ENCODE data around the gene EXOC4.
"Not testable (repeated sequence)": the region's sequence is repeated elsewhere in the genome, so short reads cannot be mapped to it uniquely, and the experiment has no call there.

Gene EXOC4

GRCh38 chr7:133611955-133612354 is 359.1 kb downstream of the EXOC4 start:
- DNase-seq (ENCODE audit: low read depth in 1 of 2, low spot score in 1 of 2) = no peak

DNA sequence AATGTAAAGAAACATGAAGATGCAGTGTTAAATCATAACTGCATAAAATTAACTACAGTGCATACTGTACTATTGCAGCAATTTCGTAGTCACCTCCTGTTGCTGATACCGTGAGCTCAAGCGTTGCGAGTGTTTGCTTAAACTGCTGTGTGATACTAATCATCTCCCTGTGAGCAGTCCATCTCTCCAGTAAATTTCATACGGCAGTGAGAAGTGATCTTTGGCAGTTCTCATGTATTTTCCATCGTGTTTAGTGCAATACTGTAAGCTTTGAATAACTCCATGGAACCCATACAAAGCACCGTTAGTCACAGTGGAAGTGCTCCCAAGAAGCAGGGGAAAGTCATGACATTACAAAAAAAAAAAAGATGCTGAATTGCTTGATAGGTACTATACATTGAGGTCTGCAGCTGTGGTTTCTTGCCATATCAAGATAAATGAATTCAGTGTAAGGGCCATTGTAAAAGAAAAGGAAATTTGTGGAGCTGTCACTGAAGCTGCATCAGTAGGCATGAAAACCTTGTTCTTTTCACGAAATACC is 360.4 kb downstream of the EXOC4 start:
- DNase-seq (ENCODE audit: low read depth in 1 of 2, low spot score in 1 of 2) = no peak

DNA sequence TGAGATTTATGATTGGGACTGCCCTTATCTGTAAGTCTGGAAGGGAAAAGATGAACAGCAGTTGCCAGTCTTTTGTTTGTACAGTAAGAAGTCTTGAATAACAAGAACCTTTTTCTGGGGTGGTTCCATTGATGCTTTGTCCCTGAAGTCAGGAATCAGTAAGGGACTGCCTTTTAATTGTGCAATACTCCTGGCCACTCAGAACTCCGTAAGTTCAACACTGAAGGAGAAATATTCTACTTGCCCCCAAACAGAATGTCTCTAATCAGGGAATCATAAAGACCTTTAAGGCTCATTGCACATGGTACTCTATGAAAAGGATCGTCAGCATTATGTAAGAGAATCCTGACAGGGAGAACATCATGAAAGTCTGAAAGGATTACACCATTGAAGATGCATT is 361.4 kb downstream of the EXOC4 start:
- no peak for DNase-seq (ENCODE audit: low read depth in 1 of 2, low spot score in 1 of 2)

DNA sequence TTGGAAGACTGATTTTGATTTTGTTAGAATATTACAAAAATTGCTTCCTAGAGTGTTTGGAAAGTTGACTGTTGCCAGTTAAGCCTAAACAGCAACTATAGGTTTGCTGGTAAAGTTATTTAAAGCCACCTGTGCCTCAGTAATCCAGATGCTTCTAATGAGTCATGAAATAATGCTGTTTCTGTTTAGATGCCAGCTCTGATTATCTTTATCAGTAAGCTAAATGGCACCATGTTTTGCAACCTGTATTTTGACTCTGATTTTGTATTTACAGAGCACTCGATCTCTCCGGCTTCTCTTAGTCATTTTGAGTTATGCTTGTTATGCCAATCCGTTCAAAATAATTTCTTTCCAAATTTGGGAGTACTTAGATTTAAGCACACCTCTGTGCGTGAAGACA is 366.1 kb downstream of the EXOC4 start:
- no peak for DNase-seq (ENCODE audit: low read depth in 1 of 2, low spot score in 1 of 2)

DNA sequence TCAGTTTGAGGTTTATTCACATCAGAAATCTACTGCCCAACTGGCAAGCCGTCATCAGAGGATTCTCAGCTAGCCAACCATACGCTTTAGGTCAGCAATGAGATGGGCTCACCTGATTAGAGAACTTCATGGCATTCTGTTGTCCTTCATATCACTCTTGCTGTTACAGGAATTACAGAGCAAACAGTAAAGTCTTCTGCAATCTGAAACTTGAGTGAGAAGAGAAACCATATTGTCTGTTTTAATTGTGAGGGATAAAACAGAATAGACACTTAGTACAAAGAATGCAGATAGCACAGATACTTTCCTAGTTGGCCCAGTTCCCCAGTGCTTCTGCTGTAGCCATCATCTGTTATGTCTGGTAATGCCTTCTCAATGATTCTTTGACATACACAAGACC is 366.6 kb downstream of the EXOC4 start:
- DNase-seq (ENCODE audit: low read depth in 1 of 2, low spot score in 1 of 2) = no peak

- DNase-seq (ENCODE audit: low read depth in 1 of 2, low spot score in 1 of 2) = no peak
Observed at GRCh38 chr7:133623721-133624120, 370.8 kb downstream of the EXOC4 start.

- no peak for DNase-seq (ENCODE audit: low read depth in 1 of 2, low spot score in 1 of 2)
Observed at GRCh38 chr7:133625046-133625445, 372.2 kb downstream of the EXOC4 start.

GRCh38 chr7:133629701-133630100 is 376.8 kb downstream of the EXOC4 start:
- no peak for DNase-seq (ENCODE audit: low read depth in 1 of 2, low spot score in 1 of 2)

DNA sequence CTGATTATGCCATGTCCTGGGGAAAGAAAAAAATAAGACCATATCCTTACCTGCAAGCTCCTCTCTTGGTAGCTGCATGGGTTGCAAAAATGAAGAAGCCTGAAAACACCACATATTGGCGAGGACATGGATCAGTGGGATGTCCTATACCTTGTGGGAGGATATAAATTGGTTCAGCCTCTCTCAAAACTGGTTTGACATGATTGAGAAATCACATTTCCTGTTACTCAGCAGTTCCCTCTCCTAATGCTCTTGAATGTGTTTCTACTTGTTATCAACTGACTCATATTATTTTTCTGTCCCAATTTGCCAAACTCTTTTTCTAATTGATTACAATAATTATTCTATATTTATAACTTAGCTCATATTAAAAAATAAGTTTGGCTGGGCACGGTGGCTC is 380.2 kb downstream of the EXOC4 start:
- no peak for DNase-seq (ENCODE audit: low read depth in 1 of 2, low spot score in 1 of 2)

DNA sequence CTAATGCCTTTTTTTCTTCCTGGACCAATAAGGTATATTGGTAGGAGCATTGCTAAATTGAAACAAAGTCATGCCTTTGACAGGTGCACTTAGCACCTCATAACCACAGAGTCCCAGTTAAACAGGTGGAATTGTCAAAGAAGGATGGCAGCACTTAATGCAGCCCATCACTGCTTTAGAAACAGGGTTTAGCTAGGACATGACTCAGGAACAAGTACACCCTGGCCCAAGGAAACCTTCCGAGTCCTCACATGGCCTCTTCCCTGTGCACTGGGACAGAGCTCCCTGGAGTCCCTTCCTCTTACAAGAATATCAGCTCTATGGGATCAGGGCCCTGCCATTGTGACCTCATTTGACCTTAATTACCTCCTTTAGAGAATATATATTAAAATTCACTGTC is 382.7 kb downstream of the EXOC4 start:
- no peak for DNase-seq (ENCODE audit: low read depth in 1 of 2, low spot score in 1 of 2)

DNA sequence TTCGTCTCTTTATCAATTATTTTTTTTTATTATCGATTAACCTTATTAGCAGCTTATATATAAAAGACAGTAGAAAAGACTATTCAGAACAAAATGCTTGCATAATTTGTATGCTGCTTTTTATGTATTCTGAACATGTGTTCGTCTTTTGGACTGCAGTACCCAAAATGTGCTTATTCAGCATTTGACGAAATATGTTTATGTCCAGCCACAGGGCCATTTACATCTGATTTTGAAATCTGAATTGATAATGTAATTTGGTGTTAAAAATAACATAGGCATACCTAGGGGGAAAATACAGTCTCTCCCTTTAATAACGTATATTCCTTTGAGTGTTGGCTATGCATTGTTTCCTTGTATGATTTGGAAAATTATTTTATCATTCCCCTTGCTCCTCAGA is 386.0 kb downstream of the EXOC4 start:
- no peak for DNase-seq (ENCODE audit: low read depth in 1 of 2, low spot score in 1 of 2)

DNA sequence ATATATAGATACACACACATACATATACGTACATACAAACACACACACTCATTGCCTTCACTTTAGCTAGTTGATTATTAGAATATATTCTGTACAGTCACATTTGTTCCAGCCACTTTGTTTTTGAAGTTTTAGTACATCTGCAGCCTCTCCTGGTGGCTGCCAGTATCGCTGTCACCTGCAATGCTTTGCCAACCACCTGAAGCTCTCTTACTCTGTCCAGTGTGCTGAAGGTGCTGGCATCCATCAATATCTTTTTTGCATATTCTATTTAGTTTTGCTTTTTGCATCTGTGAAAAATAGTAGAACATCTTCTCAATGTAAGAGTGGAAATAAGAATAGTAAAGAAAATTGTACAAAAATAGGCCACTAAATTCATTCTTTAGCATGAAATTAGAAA is 388.6 kb downstream of the EXOC4 start:
- no peak for DNase-seq (ENCODE audit: low read depth in 1 of 2, low spot score in 1 of 2)

DNA sequence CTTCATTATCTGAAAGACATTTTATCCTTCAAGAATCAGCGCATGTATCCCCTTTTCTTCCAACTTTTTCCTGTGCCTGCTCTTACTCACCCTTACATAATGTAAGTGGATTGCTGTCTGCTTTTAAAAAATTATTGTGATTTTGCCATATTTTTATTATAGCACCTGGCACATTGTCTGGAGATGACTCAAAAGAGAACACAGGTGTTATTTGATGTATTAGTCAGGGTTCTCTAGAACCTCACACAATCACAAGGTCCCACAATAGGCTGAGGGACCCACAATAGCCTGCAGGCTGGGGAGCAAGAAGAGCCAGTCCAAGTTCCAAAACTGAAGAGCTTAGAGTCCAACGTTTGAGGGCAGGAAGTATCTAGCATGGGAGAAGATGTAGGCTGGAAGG is 390.0 kb downstream of the EXOC4 start:
- DNase-seq (ENCODE audit: low read depth in 1 of 2, low spot score in 1 of 2) = no peak

- not testable (repeated sequence) for DNase-seq (ENCODE audit: low read depth in 1 of 2, low spot score in 1 of 2)
Observed at GRCh38 chr7:133643652-133644051, 390.8 kb downstream of the EXOC4 start.

DNA sequence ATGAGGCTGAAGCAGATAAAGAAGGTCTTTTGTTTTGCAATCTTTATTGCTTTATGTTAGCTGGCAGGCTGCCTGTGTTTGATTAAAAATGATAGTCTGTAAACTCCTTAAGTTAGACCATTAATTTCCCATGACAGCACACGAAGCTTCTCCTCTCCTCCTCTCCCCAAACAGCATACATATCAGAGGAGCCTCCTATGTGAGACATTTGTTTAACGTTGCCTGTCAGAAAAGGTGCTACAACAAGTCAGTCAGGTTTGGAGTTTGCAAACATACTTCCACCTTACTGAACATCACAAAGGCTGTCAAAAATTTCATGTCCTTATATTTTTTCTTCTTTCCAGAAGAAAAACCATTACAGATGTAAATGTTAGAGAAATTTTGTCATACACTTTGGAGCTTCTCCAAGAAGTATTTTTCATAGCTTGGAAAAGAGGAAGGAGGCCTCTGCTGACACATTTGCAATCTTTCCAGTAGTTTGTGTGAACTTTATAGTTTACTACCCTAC is 393.1 kb downstream of the EXOC4 start:
- DNase-seq (ENCODE audit: low read depth in 1 of 2, low spot score in 1 of 2) = no peak

DNA sequence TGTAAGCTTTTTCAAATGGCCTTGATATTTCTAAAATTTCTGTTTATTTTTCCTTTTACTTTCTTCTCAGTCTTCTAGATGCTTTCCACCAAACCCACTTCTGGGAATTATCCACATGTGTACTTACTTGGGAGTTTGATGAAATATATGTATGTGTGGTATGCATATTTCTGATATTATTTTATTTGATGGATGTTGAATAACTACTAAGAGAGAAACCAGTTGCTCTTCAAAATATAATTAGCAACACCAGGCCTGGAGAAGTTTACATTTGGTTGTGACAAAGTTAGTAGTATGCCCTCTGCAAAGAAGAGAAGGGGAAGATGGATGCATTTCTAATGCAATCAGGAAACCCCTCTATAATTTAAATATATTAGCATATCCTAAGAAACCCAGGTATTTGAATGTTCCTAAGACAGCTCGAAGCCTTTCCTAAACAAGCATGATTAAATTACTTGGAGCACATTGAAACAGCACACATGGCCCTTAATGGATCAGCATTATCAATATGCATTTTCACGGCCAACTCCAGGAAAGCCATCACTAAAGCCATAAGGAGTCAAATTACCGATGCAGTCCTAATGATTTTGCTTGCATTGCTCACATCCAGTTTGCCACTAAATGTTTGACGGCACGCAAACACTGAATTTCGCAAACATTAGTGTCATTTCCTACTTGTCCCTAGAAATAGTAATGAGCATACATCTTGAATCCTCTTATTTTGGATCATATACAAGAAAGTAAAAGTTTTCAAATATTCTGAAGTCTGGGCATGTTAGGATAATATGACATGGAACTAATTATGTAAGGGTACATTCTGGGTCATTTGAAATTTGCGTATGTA is 393.8 kb downstream of the EXOC4 start:
- DNase-seq (ENCODE audit: low read depth in 1 of 2, low spot score in 1 of 2) = no peak

- DNase-seq (ENCODE audit: low read depth in 1 of 2, low spot score in 1 of 2) = no peak
Observed at GRCh38 chr7:133649593-133649992, 396.7 kb downstream of the EXOC4 start.

DNA sequence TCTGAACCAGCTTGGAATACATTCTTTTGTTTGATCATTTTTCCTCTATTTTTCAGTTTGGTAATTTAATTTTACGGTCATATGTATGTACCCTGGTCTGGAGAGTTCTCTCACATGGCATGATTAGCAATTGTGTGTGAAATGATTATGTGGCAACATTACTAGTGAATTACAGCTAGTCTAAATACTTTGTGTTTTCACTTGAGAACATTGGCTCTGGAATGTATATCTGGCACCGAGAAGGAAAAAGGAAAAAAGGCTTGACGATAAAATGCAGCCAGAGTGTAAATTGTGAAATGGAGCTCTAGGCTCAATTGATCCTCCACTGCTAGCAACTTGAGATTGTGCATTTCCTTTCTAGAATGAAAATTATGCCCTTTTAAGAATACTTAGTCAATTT is 397.2 kb downstream of the EXOC4 start:
- no peak for DNase-seq (ENCODE audit: low read depth in 1 of 2, low spot score in 1 of 2)

- no peak for DNase-seq (ENCODE audit: low read depth in 1 of 2, low spot score in 1 of 2)
Observed at GRCh38 chr7:133650487-133651300, 397.8 kb downstream of the EXOC4 start.

DNA sequence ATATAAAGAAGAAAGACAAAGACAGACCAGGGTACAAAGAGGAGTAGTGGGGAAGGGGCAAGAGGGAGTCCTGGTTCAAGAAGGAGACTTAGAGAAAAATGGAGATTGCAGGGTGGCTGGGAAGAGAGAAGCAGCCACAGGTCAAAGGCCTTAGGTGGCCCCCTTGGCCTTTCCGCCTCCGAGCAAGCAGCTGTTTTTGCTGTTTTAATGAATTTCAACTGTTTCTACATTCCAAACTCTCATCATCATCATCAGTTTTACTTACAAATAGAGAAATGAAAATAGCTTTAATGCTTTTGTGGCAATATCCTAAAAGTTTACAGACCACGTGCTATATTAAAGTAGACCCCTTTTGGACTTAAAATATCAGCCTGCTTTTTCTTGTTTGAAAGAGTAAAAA is 399.7 kb downstream of the EXOC4 start:
- DNase-seq (ENCODE audit: low read depth in 1 of 2, low spot score in 1 of 2) = no peak

- no peak for DNase-seq (ENCODE audit: low read depth in 1 of 2, low spot score in 1 of 2)
Observed at GRCh38 chr7:133654547-133654946, 401.7 kb downstream of the EXOC4 start.

GRCh38 chr7:133662276-133662675 is 409.4 kb downstream of the EXOC4 start:
- no peak for DNase-seq (ENCODE audit: low read depth in 1 of 2, low spot score in 1 of 2)

All from stimulated activated CD4-positive, alpha-beta T cell treated with anti-CD3 and anti-CD28 coated beads, Interleukin-15, amount 100 ng/mL, for 1 hour (primary cell).